HG02678 (cell line): ENCODE data around the gene COX6A1.

Experiments used
- ATAC-seq: cut with Tn5 transposase; IDR thresholded peaks from one replicate; pipeline ENCODE4 v1.9.1; 2021; ENCODE audit warnings: mild to moderate bottlenecking, moderate library complexity; ENCODE audit not compliant: unreplicated experiment

COX6A1 gene

GRCh38 chr12:120437735-120438494, at the start of gene COX6A1:
Gene COX6A1, plus strand, starts transcription at chr12:120438113. Its CDS starts 14 bp downstream, at chr12:120438127.
- ATAC-seq, result peak; percentile 97

DNA sequence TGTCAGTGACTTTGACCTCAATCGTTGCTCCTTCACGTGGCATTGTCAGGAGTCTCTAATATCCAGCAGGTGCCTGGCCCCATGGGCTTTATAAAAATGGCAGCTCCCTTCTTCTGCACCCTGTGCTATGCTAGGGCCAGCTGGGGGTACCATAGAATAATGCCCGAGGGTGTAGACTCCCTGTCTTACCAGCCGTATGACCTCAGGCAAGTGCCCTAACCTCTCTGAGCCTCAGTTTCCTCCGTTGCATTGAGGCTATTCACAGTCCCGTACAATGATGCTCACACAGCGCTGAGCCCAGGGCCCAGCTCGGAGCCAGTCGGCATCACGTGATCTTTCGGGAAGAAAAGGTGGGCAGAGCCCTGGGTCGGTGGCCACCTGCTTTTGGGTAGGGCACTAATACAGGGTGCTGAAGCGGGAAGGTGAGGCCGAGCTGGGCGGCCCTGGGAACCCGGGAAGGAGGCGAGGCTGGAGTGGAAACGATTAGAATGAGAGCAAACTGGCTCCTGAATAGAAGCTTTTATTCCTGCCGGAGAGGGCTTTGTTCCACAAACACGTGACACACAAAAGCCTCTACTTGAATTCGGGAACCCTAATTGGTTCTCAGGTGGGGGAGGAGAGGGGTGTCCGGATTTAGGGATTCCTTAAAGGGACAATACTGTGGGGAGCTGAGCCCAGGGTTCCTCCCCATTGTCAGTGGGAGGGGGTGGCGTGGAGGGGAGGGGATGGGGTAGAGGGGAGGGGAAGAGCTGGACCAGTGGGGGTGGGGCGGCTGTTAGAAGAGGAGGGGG, 49.0 kb upstream of the COX6A1 start:
- no peak for ATAC-seq

GRCh38 chr12:120390540-120391120, 47.3 kb upstream of the COX6A1 start:
- ATAC-seq, result no peak

DNA sequence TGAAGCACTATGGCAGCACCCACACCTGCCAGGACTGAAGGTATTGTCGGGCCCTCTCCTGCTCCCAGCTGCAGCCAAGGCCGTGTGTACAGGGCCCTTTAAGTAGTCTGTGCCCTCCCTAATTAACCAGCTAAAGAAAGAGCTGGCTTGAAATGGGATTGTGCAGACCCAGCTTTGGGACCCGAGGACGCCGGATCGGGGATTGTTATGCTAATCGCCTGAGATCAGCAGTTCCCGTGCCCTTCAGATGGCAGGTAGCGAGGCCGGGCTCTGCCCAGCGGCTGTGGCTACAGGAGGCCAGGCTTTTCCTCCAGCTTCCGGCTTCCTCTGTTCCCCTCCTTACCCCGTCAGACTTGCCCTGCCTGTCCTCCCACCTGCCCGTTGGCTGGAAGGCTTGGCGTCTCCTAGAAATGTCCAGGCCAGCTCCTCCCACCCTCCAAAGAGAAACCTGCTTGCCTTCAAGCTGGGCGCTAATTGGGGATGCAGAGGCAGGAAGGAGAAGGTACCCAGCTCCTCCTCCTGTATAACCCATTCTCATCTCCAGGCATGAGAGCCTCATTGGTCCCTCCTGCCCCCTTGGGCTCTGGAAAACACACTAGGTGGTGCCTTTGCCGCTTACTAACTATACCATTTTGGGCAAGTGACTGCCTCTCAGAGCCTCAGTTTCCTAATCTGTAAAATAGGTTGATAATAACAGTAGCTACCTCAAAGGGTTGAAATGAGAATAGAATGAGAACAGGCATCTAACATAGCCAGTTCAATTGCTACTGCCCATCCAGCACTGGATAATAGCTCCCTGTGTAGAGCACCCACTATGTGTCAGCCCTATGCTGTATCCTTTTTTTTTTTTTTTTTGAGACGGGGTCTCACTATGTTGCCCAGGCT, 43.2 kb upstream of the COX6A1 start:
- no peak for ATAC-seq

DNA sequence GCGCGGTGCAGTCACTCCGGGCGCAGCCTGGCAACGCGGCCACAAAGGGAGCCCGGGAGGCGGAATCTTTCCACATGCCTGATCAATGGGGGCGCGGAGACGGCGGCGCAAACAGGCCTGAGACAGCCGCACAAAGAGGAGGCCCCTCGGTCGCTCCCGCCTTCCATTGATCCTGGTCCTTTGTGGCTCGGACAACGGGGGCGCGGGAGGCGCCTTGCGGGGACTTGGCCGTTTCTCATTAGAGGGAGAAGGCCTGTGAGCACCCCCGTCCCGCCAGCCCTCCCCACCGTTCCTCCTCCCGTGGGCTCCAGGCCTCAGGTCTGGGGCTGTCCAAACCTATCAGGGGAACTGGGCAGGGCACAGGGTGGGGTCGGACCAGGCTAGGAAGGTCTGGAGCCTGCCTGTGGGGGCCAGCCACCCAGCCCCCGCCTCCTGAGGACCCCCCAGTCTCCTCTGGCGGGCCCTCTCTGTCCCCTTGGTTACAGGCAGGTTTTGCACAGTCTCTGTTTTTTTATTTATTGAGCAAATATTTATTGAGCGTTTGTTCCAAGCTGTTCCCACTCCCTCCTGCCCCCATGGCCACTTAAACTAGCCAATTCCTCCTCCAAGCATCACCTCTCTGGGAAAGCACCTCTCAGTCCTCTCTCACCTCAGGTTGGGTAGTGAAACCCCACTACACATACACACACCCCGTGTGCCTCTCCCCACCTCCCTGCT, 39.9 kb upstream of the COX6A1 start:
- ATAC-seq, result no peak

- no peak for ATAC-seq
These were observed 38.4 kb upstream of the COX6A1 start for GRCh38 chr12:120399531-120399930.

DNA sequence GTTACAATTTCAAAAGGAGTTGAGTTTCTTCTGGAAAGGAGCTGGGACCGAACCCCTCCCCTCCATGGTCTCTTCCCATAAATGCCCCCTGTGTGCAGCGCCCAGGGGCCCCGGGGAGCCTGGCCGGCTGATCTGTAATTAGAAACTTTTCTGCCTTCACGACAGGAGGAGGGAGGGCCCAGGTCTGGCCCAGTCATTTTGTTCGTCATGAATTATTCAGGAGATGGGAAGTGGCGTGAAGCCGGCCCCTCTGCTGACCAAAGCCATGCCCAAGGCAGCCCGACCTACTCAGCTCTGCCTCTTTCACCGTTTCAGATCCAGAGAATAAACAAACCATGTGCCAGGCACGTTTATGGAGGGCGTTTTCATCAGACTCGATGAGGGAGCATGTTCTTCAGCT, 35.7 kb upstream of the COX6A1 start:
- no peak for ATAC-seq

- no peak for ATAC-seq
These were observed 34.0 kb upstream of the COX6A1 start for GRCh38 chr12:120403869-120404268.

GRCh38 chr12:120404271-120404670, 33.6 kb upstream of the COX6A1 start:
- ATAC-seq, result no peak

DNA sequence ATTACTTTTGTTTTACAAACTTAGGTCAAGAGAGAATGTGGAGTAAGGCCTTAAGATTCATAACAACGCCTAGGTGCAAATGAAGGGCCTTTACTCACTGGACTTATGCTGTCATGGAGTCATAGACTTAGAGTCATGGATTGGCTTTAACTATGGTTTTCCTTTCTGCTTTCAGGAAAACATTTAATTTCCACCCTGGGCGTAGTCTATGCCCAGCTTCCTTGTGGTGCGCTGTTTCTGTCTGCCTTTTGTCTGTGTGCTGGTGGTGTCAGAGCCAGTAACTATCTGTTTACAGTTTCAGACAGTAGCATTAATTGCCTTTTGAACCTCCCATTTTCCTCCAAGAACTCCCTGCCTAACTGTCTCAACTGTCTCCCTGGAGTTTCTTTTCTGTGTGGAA, 31.8 kb upstream of the COX6A1 start:
- ATAC-seq, result no peak

DNA sequence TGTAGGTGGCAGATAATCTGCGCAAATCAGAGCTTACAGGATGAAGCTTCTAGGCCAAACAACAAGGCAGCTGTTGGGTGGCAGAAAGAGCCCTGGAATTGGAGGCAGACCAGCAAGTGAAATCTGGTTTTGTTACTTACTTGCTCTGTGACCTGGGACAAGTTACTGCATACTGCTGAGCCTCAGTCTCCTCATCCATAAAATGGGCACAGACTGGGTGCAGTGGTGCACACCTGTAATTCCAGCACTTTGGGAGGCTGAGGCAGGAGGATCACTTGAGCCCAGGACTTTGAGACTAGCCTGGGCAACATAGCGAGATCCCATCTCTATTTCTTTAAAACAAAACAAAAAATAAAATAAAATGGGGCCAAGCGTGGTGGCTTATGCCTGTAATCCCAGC, 31.4 kb upstream of the COX6A1 start:
- ATAC-seq, result no peak

- no peak for ATAC-seq
These were observed 29.1 kb upstream of the COX6A1 start for GRCh38 chr12:120408771-120409170.

GRCh38 chr12:120412421-120412820, 25.5 kb upstream of the COX6A1 start:
- no peak for ATAC-seq

GRCh38 chr12:120413901-120414695, 23.8 kb upstream of the COX6A1 start:
- no peak for ATAC-seq

DNA sequence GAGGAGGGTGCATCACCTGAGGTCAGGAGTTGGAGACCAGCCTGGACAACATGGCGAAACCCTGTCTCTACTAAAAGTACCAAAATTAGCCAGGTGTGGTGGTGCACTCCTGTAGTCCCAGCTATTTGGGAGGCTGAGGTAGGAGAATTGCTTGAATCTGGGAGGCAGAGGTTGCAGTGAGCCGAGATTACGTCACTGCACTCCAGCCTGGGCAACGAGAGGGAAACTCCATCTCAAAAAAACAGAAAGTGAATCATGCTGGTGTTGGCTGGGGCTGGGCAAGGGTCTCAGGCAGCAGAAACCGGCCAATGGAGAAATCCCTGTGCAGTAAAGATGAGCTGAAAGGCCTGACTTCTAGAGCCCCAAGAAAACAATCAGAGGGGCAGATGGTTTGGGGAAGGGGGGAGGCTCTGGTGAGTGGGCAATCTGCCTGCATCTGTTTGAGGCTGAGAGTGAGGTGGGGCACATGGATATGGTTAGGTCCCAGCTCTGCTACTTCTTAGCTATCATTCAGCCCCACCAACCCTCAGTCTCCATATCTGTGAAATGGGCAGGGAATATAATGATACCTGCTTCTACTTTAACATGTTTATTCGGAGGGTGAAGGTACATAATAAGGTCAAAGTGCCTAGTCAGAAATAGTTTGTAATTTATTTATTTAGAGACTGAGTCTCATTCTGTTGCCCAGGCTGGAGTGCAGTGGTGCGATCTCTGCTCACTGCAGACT, 21.3 kb upstream of the COX6A1 start:
- no peak for ATAC-seq

- no peak for ATAC-seq
These were observed 19.9 kb upstream of the COX6A1 start for GRCh38 chr12:120417917-120418580.

DNA sequence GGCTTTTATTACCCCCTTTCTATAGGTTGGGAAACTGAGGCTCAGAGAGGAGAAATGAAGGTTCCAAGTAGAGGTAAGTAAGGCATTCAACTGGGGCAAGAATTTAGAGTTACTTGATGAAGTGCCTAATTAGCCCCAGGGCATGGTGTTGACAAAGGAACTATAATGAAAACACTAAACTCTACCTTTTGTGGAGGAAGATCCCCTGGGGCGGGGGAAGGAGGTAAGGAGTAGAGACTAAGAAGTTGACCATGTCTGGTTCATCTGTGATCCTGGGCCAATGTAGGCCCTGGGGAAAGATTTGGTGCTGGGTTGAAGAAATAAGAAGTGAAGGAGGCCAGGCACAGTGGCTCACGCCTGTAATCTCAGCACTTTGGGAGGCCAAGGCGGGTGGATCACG, 16.2 kb upstream of the COX6A1 start:
- ATAC-seq, result no peak

DNA sequence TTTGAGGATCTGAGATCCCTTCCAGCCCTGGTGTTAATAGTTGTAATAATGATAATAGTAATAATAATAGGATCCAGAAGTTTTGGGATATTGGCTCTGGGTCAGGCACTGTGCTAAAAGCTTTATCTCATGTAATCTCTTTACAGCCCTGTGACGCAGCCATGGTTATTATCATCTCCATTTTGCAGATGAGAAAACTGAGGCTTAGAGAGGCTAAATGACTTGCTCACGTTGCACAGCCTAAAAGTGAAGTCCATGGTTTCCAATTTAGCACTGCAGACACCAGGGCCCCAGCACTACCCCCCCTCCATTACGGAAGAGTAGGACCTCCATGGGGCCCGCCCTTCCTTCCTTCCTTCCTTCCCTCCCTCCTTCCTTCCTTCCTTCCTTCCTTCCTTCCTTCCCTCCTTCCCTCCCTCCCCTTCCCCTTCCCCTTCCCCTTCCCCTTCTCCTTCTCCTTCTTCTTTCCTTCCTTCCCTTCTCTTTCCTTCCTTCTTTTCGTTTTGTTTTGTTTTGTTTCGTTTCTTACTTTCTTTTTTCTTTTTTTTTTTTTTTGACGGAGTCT, 14.9 kb upstream of the COX6A1 start:
- no peak for ATAC-seq
